ENCODE data around the gene RALGAPA2.

Gene RALGAPA2

GRCh38 chr20:20712474-20713243 lies at the start of gene RALGAPA2:
RALGAPA2 (minus strand) TSS chr20:20712644; CDS start chr20:20712480, 164 bp downstream.
- peak; percentile 98 for DNase-seq

- no peak for DNase-seq
Observed at GRCh38 chr20:20761301-20761700, 48.9 kb upstream of the RALGAPA2 start.

- no peak for DNase-seq
Observed at GRCh38 chr20:20759132-20759531, 46.7 kb upstream of the RALGAPA2 start.

GRCh38 chr20:20755674-20756319 lies 43.4 kb upstream of the RALGAPA2 start:
- DNase-seq = no peak

GRCh38 chr20:20755231-20755630 lies 42.8 kb upstream of the RALGAPA2 start:
- DNase-seq = no peak

- no peak for DNase-seq
Observed at GRCh38 chr20:20754714-20755113, 42.3 kb upstream of the RALGAPA2 start.

- no peak for DNase-seq
Observed at GRCh38 chr20:20752712-20753111, 40.3 kb upstream of the RALGAPA2 start.

GRCh38 chr20:20747298-20747697 lies 34.9 kb upstream of the RALGAPA2 start:
- DNase-seq = no peak

- no peak for DNase-seq
Observed at GRCh38 chr20:20744170-20744725, 31.8 kb upstream of the RALGAPA2 start.

GRCh38 chr20:20743511-20744169 lies 31.2 kb upstream of the RALGAPA2 start:
- no peak for DNase-seq

GRCh38 chr20:20741087-20742045 lies 28.9 kb upstream of the RALGAPA2 start:
- no peak for DNase-seq

GRCh38 chr20:20740541-20740940 lies 28.1 kb upstream of the RALGAPA2 start:
- DNase-seq = no peak

- no peak for DNase-seq
Observed at GRCh38 chr20:20737158-20737557, 24.7 kb upstream of the RALGAPA2 start.

GRCh38 chr20:20736303-20736702 lies 23.9 kb upstream of the RALGAPA2 start:
- DNase-seq = no peak

- DNase-seq = no peak
Observed at GRCh38 chr20:20734475-20734948, 22.1 kb upstream of the RALGAPA2 start.

- DNase-seq = no peak
Observed at GRCh38 chr20:20733943-20734342, 21.5 kb upstream of the RALGAPA2 start.

- DNase-seq = no peak
Observed at GRCh38 chr20:20732641-20733040, 20.2 kb upstream of the RALGAPA2 start.

GRCh38 chr20:20731945-20732296 lies 19.5 kb upstream of the RALGAPA2 start:
- DNase-seq = no peak

- DNase-seq = no peak
Observed at GRCh38 chr20:20731000-20731944, 18.8 kb upstream of the RALGAPA2 start.

GRCh38 chr20:20729563-20729962 lies 17.1 kb upstream of the RALGAPA2 start:
- no peak for DNase-seq

GRCh38 chr20:20721489-20721888 lies 9.0 kb upstream of the RALGAPA2 start:
- no peak for DNase-seq

Measured in EL (cell line).